Peyer's patch (tissue), 4 donors: Measurements from ENCODE around the gene VWA5A. TPM values are rescaled to one million over a fixed set of nuclear protein-coding genes. Genes with fewer than 3 reads are reported as not detected.

Experiments
- DNase-seq, 3 donors: peaks; one replicate each; pipeline ENCODE4 v3.0.0-alpha.2; 2017 to 2019
- H3K27ac ChIP-seq, 4 donors: fragments of 200-600 bp; sonication (generic); one replicate each; pipeline ENCODE4 v1.5.1; 2016 to 2019
- H3K27me3 ChIP-seq, 2 donors: fragments of 200-600 bp; sonication (generic); one replicate each; pipeline ENCODE4 v1.5.1; 2019
- H3K36me3 ChIP-seq, 3 donors: fragments of 200-600 bp; sonication (generic); one replicate each; pipeline ENCODE4 v1.5.1; 2016 to 2019
- H3K4me1 ChIP-seq, 4 donors: fragments of 200-600 bp; sonication (generic); one replicate each; pipeline ENCODE4 v1.5.1; 2016 to 2019
- H3K4me3 ChIP-seq, 4 donors: fragments of 200-600 bp; sonication (generic); 1 replicate in 3 of 4; 2 replicates in 1 of 4; pipeline ENCODE4 v1.5.1; 2016 to 2019; ENCODE audit warnings: mild to moderate bottlenecking in 1 of 4
- H3K9me3 ChIP-seq, 4 donors: fragments of 200-600 bp; sonication (generic); one replicate each; pipeline ENCODE4 v1.5.1; 2016 to 2019; ENCODE audit warnings: mild to moderate bottlenecking in 1 of 4
- POLR2A ChIP-seq, 2 donors: fragments of 450-650 bp; IDR thresholded peaks; one replicate each; pipeline ENCODE4 v1.5.1; 2017; ENCODE audit warnings: antibody characterized with exemption in 2 of 2, mild to moderate bottlenecking in 2 of 2, moderate library complexity in 2 of 2
- total RNA-seq, 4 donors: library from RNA; depleted of rRNA; stranded (reverse); fragments of >200 nt; gene quantifications; one replicate each; pipeline ENCODE4 v1.1.0, GENCODE V29; 2016
- TF ChIP-seq, protein P1 (sequence below), 6 experiments: fragments of 450-650 bp in 4 of 6; fragments of 200-600 bp in 2 of 6; sonication (generic) in 1 of 6; IDR thresholded peaks; one replicate each; pipeline ENCODE4 v1.5.1; 2017 to 2019; ENCODE audit warnings: antibody characterized with exemption in 6 of 6, mild to moderate bottlenecking in 3 of 6, moderate library complexity in 1 of 6

VWA5A gene
- total RNA-seq, 4 donors from 2014 or later: 45.2 to 83.4 (median 62.6) TPM

DNA sequence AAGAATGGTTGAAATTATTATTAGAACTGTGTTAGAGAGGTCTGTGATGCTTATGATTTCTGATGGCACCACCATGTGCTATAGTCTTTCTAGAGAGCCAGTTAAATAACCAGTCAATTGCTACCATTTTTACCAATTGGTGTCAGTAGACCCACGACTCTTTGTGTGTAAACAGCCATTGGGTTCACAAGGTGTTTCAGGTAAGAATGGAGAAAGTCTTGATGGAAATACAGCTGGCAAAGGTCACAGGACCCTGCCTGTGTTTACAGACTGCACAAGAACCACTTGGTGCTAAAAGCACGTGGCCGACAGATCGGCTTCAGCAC, 43.7 kb upstream of the VWA5A start:
- Histone ChIP-seq H3K9me3 (no peaks in the 10 kb centered on the region), H3K4me1 (peaks cover 0 to 10% (median 0%) of the 10 kb centered on the region in 4 donors), H3K27ac (no peak overlapping the region), H3K27me3 (no peaks in the 10 kb centered on the region), H3K4me3 (no peak overlapping the region), H3K36me3 (no peaks in the 10 kb centered on the region)
- no peak for TF ChIP-seq POLR2A (IDR thresholded peaks at IDR 0.05)
- TF ChIP-seq, protein P1, sequence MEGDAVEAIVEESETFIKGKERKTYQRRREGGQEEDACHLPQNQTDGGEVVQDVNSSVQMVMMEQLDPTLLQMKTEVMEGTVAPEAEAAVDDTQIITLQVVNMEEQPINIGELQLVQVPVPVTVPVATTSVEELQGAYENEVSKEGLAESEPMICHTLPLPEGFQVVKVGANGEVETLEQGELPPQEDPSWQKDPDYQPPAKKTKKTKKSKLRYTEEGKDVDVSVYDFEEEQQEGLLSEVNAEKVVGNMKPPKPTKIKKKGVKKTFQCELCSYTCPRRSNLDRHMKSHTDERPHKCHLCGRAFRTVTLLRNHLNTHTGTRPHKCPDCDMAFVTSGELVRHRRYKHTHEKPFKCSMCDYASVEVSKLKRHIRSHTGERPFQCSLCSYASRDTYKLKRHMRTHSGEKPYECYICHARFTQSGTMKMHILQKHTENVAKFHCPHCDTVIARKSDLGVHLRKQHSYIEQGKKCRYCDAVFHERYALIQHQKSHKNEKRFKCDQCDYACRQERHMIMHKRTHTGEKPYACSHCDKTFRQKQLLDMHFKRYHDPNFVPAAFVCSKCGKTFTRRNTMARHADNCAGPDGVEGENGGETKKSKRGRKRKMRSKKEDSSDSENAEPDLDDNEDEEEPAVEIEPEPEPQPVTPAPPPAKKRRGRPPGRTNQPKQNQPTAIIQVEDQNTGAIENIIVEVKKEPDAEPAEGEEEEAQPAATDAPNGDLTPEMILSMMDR (IDR thresholded peaks at IDR 0.05): no peak
- DNase-seq: no peak

DNA sequence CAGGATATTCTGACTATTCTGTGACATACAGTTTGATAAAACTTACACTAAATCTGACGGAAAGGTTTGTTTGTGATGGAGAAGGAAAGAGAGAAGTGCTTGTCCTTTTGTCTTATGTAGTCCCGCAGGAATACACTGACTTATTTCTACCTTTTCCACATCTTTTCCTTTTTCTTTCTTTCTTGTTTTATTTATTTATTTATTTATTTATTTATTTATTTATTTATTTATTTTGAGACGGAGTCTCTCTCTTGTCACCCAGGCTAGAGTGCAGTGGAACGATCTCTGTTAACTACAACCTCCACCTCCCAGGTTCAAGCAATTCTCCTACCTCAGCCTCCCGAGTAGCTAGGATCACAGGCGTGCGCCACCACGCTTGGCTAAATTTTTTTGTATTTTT, 43.1 kb upstream of the VWA5A start:
- Histone ChIP-seq H3K27ac (no peak overlapping the region), H3K36me3 (no peaks in the 10 kb centered on the region), H3K4me3 (no peak overlapping the region), H3K9me3 (no peaks in the 10 kb centered on the region), H3K4me1 (peaks cover 0 to 10% (median 0%) of the 10 kb centered on the region in 4 donors), H3K27me3 (no peaks in the 10 kb centered on the region)
- TF ChIP-seq, protein P1 (IDR thresholded peaks at IDR 0.05): no peak
- DNase-seq: no peak

- no peaks in the 10 kb centered on the region for H3K36me3 ChIP-seq
- DNase-seq: no peak
- no peak overlapping the region for H3K27ac ChIP-seq
- TF ChIP-seq, protein P1 (IDR thresholded peaks at IDR 0.05): no peak
- no peak for TF ChIP-seq POLR2A (IDR thresholded peaks at IDR 0.05)
- H3K4me3 ChIP-seq: no peak overlapping the region
- peaks cover 0 to 9% (median 0%) of the 10 kb centered on the region in 4 donors for H3K4me1 ChIP-seq
- no peaks in the 10 kb centered on the region for H3K27me3 ChIP-seq
- H3K9me3 ChIP-seq: no peaks in the 10 kb centered on the region
Measured at GRCh38 chr11:124074554-124074953, 40.7 kb upstream of the VWA5A start.

- Histone ChIP-seq H3K4me3 (peak overlapping the region in 2 of 4 donors; percentile 50 to 58), H3K27me3 (no peaks in the 10 kb centered on the region), H3K9me3 (no peaks in the 10 kb centered on the region), H3K36me3 (no peaks in the 10 kb centered on the region), H3K4me1 (peaks cover 0 to 6% (median 0%) of the 10 kb centered on the region in 4 donors), H3K27ac (peak overlapping the region in 2 of 4 donors; percentile 42 to 46)
- DNase-seq: no peak
- TF ChIP-seq POLR2A (IDR thresholded peaks at IDR 0.05): no peak
- TF ChIP-seq, protein P1 (IDR thresholded peaks at IDR 0.05): no peak
Measured at GRCh38 chr11:124075492-124075840, 39.8 kb upstream of the VWA5A start.

DNA sequence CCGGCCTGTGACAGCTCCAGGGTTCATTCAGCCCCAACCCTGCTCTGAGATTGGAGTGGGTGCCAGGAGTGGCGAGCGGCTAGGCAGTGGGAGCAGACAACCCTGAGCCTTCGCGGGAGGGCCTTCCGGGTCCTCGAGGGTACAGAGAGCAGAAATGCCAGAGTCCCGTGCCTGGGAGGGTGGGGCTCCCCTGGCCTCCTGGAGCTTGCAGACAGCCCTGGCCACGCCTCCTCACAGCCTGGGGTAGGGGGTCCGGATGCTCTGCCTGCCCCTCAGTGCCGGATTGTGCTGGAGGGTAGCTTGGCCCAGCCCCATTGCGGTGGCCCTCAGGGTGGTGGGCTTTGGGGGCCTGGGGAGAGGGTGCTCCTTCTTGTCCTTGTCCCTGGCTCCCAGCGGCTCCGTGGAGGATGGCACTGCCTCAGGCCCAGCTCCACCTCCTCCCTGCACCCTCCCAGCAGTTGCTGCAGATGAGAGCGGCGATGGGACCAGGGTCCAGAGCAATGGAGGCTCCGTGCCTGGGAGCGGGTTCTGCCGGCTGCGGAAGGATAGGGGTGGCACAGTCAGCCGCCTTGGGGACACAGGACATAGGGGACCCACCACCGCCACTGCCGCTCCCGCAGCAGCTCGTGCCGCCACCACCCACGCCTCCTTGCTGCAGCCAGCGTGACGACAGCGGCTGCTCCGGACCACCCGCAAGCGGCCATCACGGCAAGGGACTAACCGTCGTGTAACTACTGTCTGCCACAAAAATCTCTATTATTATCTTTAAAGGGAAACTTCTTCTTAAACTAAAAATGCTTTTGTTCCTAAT, 39.2 kb upstream of the VWA5A start:
- Histone ChIP-seq H3K9me3 (no peaks in the 10 kb centered on the region), H3K27me3 (no peaks in the 10 kb centered on the region), H3K4me3 (peak overlapping the region; percentile 31 to 58 (median 44)), H3K27ac (peak overlapping the region; percentile 26 to 46 (median 44)), H3K4me1 (peaks cover 0 to 6% (median 0%) of the 10 kb centered on the region in 4 donors), H3K36me3 (no peaks in the 10 kb centered on the region)
- DNase-seq: peak in 2 of 3 donors; percentile 77 to 82
- TF ChIP-seq, protein P1 (IDR thresholded peaks at IDR 0.05): peak in 3 of 6 experiments; percentile 21 to 41 (median 29)
- TF ChIP-seq POLR2A (IDR thresholded peaks at IDR 0.05): peak in 1 of 2 donors; percentile 24
